ENCODE data around the gene EIF4A3. TPM values are rescaled to one million over a fixed set of nuclear protein-coding genes. Genes with fewer than 3 reads are reported as not detected.

EIF4A3 gene
- total and polyA plus RNA-seq, 10 of the 15 experiments (the other 5 are each of a cell fraction or from before 2014, with no cell fraction given): 53.3 to 225 (median 103) TPM

DNA sequence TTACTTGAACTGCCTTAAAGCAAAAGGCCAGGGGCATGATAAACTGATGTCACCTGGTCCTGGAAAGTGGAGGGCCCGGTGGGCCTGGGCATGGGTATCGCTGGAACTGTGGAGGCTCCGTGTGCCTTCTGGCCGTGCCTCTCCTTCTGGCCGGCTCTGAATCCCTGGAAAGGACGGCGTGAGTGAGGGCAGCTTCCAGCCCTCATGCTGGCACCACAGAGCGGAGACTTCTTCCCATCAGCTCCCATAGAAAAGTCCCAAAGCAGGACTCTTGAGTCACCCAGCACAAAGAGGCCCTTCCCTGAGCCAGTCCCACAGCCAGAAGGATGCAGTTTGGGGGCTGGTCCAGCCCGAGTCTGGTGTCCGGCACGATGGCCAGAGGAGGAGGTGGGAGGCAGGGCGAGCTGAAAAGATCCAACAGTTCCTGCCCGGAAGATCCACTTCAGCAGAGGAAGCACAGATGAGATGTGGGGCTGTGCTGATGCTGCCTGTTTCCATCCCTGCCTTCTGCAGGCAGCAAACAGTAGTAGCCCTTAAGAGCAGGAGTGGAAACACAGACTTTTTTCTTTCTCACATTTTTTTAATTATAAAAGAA, 37.8 kb downstream of the EIF4A3 start:
- H3K4me3 ChIP-seq: no peak overlapping the region
- no peaks in the 10 kb centered on the region; the same call in 1 of the 2 replicates for H4K20me1 ChIP-seq (ENCODE audit: control insufficient read depth, insufficient read depth)
- H3K36me3 ChIP-seq (ENCODE audit: control insufficient read depth in 2 of 2, insufficient read depth in 2 of 2, low read length in 1 of 2): no peaks in the 10 kb centered on the region
- peaks cover 0 to 3% of the 10 kb centered on the region in 2 experiments; a peak in 2 of 4 replicates for H3K27me3 ChIP-seq (replicated peaks in 1 of 2; ENCODE audit: control insufficient read depth in 2 of 2, insufficient read depth in 2 of 2, low read length in 1 of 2)
- no peak for DNase-seq (ENCODE audit: low read depth, low spot score)
- no peak overlapping the region for H3K27ac ChIP-seq (ENCODE audit: control insufficient read depth, insufficient read depth)
- no TSS peak for BruUV-seq (replicated peaks)
- no peak overlapping the region for H2AFZ ChIP-seq (ENCODE audit: control insufficient read depth, low read depth, low read length)
- H3K79me2 ChIP-seq (ENCODE audit: control insufficient read depth, insufficient read depth, low read length): no peaks in the 10 kb centered on the region
- H3K9ac ChIP-seq (ENCODE audit: control insufficient read depth, insufficient read depth, low read length): no peak overlapping the region
- ChIA-PET POLR2A (no interaction called here), RAD21 (ENCODE audit: unreplicated experiment) (no interaction called here), SMC1A (ENCODE audit: uncharacterized antibody, unreplicated experiment) (no interaction called here), CTCF (no interaction called here)
- 63% methylated on average over 13 of the region's 13 CpGs for WGBS (ENCODE audit: insufficient coverage, insufficient replicate concordance, low lambda C conversion rate, missing lambda C conversion rate)
- no peaks in the 10 kb centered on the region for H3K9me3 ChIP-seq (replicated peaks; ENCODE audit: control insufficient read depth, insufficient read depth, low read length)
- H3K4me2 ChIP-seq (ENCODE audit: control insufficient read depth, insufficient read depth): no peak overlapping the region
- no peak for FAIRE-seq
- in situ Hi-C loops (cut with MboI): no loop called here
- H3K4me1 ChIP-seq (ENCODE audit: control insufficient read depth, insufficient read depth, low read length): no peaks in the 10 kb centered on the region
- TF ChIP-seq, protein P1, sequence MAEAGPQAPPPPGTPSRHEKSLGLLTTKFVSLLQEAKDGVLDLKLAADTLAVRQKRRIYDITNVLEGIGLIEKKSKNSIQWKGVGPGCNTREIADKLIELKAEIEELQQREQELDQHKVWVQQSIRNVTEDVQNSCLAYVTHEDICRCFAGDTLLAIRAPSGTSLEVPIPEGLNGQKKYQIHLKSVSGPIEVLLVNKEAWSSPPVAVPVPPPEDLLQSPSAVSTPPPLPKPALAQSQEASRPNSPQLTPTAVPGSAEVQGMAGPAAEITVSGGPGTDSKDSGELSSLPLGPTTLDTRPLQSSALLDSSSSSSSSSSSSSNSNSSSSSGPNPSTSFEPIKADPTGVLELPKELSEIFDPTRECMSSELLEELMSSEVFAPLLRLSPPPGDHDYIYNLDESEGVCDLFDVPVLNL (IDR thresholded peaks at IDR 0.05; ENCODE audit: low read depth, low read length): no peak
- no peak for TF ChIP-seq SREBF1 (IDR thresholded peaks at IDR 0.05; ENCODE audit: low read length)
- TF ChIP-seq SIN3A (IDR thresholded peaks at IDR 0.05; ENCODE audit: low read depth, low read length): no peak
- TF ChIP-seq SMAD1 (IDR thresholded peaks at IDR 0.05; ENCODE audit: low read depth, partially characterized antibody): no peak
- no peak for TF ChIP-seq HSF1 (IDR thresholded peaks at IDR 0.05; ENCODE audit: low read depth, low read length)
- no peak for TF ChIP-seq PKNOX1 (IDR thresholded peaks at IDR 0.05)
- TF ChIP-seq MEF2A (IDR thresholded peaks at IDR 0.05; ENCODE audit: insufficient read depth, low read depth, low read length): no peak
- ATAC-seq: no peak
- intact Hi-C loops (cut with micrococcal nuclease; ENCODE audit: unreplicated experiment): no loop called here
